Calu3 (cell line): ENCODE measurements around the gene TEPSIN. TPM values are rescaled to one million over a fixed set of nuclear protein-coding genes. Genes with fewer than 3 reads are reported as not detected.

Experiments
- BruUV-seq: library from RNA; stranded (reverse); fragments of 400-500 nt; replicated peaks from 2 replicates; lab custom pipeline; 2021; lab: Mats Ljungman, UMichigan
- CTCF ChIA-PET: fragments of 300-600 bp; sonication (Branson Sonifier 250); formaldehyde crosslinking; loops from one replicate; lab custom pipeline; 2022; ENCODE audit warnings: antibody characterized with exemption; lab: Charles Lee
- DNase-seq: peaks from one replicate; pipeline ENCODE4 v3.0.0; 2022
- H3K27ac Mint-ChIP-seq: one replicate; pipeline ENCODE4 v1.8.0; 2022; ENCODE audit warnings: mixed read lengths; ENCODE audit not compliant: unreplicated experiment
- H3K27me3 Mint-ChIP-seq: one replicate; pipeline ENCODE4 v1.8.0; 2022; ENCODE audit warnings: mixed read lengths; ENCODE audit not compliant: unreplicated experiment
- H3K36me3 Mint-ChIP-seq: one replicate; pipeline ENCODE4 v1.8.0; 2022; ENCODE audit warnings: mild to moderate bottlenecking, moderate library complexity, mixed read lengths; ENCODE audit not compliant: insufficient read depth, unreplicated experiment
- H3K4me1 Mint-ChIP-seq: one replicate; pipeline ENCODE4 v1.8.0; 2022; ENCODE audit warnings: mild to moderate bottlenecking, low read depth, mixed read lengths; ENCODE audit not compliant: unreplicated experiment
- H3K4me3 Mint-ChIP-seq: one replicate; pipeline ENCODE4 v1.8.0; 2022; ENCODE audit warnings: mild to moderate bottlenecking, low read depth, moderate library complexity, mixed read lengths; ENCODE audit not compliant: unreplicated experiment
- H3K9me3 Mint-ChIP-seq: one replicate; pipeline ENCODE4 v1.8.0; 2022; ENCODE audit warnings: low read depth, mixed read lengths; ENCODE audit not compliant: unreplicated experiment
- intact Hi-C: fragments of 100-400 bp; cut with micrococcal nuclease; formaldehyde crosslinking; loops from one replicate; pipeline ENCODE4 v1.10.0; 2022; ENCODE audit not compliant: unreplicated experiment
- total RNA-seq: library from RNA; stranded (reverse); gene quantifications from 2 replicates; pipeline ENCODE4 v1.2.3, GENCODE V29; 2022
- TF ChIP-seq, protein P1 (sequence below): fragments of 200-600 bp; IDR thresholded peaks from one replicate; pipeline ENCODE4 v1.8.0; 2022; ENCODE audit warnings: antibody characterized with exemption; ENCODE audit not compliant: unreplicated experiment

Gene TEPSIN
- total RNA-seq, 1 experiment from 2014 or later, result 37.0 TPM

DNA sequence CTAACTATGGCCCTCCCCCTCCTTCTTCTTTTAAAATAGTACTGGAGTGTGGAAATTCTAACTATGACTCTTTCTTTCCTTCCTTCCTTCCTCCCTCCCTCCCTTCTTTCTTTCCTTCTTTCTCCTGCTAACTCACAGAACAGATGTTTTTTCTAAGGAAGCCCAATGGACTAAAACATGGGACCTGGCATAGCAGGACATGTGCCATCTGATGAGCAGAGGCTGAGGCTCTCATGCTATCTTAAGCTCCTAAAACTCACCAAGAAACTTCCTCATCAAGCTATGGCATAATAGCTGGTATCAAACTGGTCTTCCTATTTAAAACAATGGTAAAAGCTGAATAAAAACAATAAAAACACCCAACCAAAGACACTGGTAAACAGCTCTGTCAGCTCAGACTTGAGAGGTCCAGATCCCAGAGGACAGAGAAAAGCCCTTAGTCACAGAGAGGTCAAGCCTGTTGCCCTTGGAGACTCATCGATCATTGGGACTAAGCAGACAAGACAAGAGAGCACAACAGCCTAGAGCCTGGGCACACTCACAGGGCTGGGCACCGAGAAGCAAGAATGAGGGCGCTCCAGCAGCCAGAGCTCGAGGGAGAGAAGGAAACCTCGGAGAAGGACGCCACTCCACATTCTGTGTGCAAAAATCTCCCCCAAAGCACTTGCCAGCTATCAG lies 28.7 kb upstream of the TEPSIN start:
- H3K36me3 Mint-ChIP-seq, result peaks cover 52% of the 10 kb centered on the region
- intact Hi-C loops, result no loop called here
- TF ChIP-seq, protein P1, sequence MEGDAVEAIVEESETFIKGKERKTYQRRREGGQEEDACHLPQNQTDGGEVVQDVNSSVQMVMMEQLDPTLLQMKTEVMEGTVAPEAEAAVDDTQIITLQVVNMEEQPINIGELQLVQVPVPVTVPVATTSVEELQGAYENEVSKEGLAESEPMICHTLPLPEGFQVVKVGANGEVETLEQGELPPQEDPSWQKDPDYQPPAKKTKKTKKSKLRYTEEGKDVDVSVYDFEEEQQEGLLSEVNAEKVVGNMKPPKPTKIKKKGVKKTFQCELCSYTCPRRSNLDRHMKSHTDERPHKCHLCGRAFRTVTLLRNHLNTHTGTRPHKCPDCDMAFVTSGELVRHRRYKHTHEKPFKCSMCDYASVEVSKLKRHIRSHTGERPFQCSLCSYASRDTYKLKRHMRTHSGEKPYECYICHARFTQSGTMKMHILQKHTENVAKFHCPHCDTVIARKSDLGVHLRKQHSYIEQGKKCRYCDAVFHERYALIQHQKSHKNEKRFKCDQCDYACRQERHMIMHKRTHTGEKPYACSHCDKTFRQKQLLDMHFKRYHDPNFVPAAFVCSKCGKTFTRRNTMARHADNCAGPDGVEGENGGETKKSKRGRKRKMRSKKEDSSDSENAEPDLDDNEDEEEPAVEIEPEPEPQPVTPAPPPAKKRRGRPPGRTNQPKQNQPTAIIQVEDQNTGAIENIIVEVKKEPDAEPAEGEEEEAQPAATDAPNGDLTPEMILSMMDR, result no peak
- no peaks in the 10 kb centered on the region for H3K9me3 Mint-ChIP-seq
- no peak for DNase-seq
- no peaks in the 10 kb centered on the region for H3K4me1 Mint-ChIP-seq
- CTCF ChIA-PET, result no interaction called here
- no TSS peak for BruUV-seq
- H3K27me3 Mint-ChIP-seq, result no peaks in the 10 kb centered on the region
- no peak overlapping the region for H3K27ac Mint-ChIP-seq
- no peak overlapping the region for H3K4me3 Mint-ChIP-seq

DNA sequence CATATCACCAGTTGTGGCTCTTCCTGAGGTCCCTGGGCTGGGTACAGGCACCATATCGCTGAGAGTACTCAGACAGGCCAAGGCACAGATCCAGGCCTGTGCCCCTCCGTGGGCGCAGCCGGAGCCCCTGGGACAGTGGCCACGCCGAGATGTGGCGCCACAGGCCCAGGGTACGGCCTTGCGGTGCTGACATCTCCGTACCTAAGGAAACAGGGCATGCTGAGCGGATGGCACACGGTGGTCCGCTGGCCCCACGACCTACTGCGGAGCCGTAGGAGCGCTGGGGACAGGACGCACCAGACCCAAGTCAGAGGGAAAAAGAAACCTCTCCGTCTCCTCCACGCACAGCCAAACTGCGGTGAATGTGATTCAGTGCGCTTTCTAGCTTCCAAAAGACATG lies 26.7 kb upstream of the TEPSIN start:
- peaks cover 49% of the 10 kb centered on the region for H3K36me3 Mint-ChIP-seq
- H3K4me3 Mint-ChIP-seq, result no peak overlapping the region
- BruUV-seq, result no TSS peak

DNA sequence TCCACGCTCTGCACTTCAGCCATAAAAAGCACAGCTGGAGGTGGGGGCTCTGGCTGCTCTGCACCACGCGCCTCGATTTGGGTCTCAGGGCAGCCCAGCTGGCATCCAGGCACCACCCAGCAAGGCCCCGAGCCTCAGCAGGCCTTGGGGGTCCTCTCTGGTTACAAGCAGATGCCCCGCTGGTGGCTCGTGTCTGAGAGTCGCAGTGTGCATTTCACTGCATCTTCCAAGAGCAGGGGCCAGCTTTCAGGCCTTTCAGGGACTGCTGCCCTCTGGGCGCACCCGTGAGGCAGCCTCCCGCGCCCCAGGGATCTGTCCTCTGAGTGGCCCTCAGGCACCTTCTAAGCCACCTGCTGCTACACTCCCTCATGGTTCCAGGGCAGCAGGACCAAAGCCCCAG lies 25.8 kb upstream of the TEPSIN start:
- BruUV-seq, result no TSS peak
- H3K4me1 Mint-ChIP-seq, result no peaks in the 10 kb centered on the region
- H3K27me3 Mint-ChIP-seq, result no peaks in the 10 kb centered on the region

More for the DNA sequence above, 26.7 kb upstream of the TEPSIN start:
- no peaks in the 10 kb centered on the region for H3K4me1 Mint-ChIP-seq
- CTCF ChIA-PET, result no interaction called here
- DNase-seq, result no peak
- TF ChIP-seq, protein P1, result no peak
- intact Hi-C loops, result no loop called here
- H3K27ac Mint-ChIP-seq, result no peak overlapping the region
- H3K9me3 Mint-ChIP-seq, result no peaks in the 10 kb centered on the region
- no peaks in the 10 kb centered on the region for H3K27me3 Mint-ChIP-seq

DNA sequence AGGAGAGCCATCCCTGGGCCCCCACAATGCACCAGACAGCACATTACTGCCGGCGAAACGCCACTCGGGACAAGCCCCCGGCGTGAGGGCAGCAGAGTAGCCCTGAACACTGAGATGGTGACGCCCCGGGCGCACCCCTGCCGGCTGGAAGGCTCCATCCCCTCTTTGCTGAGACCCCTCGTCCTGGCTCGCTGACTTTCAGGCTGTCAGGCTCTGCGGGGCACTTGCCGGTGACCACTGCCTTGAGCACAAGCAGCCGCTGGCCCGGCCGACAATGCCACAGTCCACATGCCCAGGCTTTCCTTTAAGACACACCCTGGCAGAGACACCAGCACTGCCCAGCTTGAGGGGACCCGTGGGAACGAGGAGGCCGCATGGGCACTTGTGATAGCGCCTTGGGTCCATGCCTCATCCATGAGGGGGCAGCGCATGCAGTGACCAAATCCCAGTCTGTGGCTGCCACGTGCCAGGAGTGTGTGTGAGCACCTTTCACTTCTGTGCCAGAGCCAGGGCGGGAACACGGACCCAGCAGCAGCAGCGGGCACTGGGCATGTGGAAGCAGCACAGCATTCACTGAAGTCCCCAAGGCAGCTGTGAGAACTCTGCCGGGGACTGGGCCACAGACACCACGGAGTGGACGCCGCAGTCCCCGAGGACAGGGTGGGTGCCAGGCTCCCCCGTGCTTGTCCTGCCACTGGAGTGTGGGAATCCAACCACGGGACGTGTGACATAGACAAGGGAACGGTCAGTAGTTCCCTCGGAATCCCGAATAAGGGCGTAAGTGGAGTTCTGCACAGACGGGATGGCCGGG lies 24.7 kb upstream of the TEPSIN start:
- DNase-seq, result no peak
- Mint-ChIP-seq H3K4me1 (no peaks in the 10 kb centered on the region), H3K36me3 (peaks cover 48% of the 10 kb centered on the region), H3K27me3 (no peaks in the 10 kb centered on the region), H3K27ac (no peak overlapping the region), H3K9me3 (no peaks in the 10 kb centered on the region), H3K4me3 (no peak overlapping the region)
- TF ChIP-seq, protein P1, result no peak
- no TSS peak for BruUV-seq
- CTCF ChIA-PET, result no interaction called here
- intact Hi-C loops, result no loop called here

More for the DNA sequence above, 25.8 kb upstream of the TEPSIN start:
- Mint-ChIP-seq H3K27ac (no peak overlapping the region), H3K4me3 (no peak overlapping the region), H3K36me3 (peaks cover 41% of the 10 kb centered on the region), H3K9me3 (no peaks in the 10 kb centered on the region)
- TF ChIP-seq, protein P1, result no peak
- intact Hi-C loops, result no loop called here
- CTCF ChIA-PET, result no interaction called here
- DNase-seq, result no peak
